HG03432 (cell line): ENCODE measurements around the gene FADS1.

ENCODE experiments used
- ATAC-seq: cut with Tn5 transposase; IDR thresholded peaks from one replicate; pipeline ENCODE4 v1.9.1; 2021; ENCODE audit warnings: mild to moderate bottlenecking, moderate library complexity; ENCODE audit not compliant: unreplicated experiment

The FADS1 gene

DNA sequence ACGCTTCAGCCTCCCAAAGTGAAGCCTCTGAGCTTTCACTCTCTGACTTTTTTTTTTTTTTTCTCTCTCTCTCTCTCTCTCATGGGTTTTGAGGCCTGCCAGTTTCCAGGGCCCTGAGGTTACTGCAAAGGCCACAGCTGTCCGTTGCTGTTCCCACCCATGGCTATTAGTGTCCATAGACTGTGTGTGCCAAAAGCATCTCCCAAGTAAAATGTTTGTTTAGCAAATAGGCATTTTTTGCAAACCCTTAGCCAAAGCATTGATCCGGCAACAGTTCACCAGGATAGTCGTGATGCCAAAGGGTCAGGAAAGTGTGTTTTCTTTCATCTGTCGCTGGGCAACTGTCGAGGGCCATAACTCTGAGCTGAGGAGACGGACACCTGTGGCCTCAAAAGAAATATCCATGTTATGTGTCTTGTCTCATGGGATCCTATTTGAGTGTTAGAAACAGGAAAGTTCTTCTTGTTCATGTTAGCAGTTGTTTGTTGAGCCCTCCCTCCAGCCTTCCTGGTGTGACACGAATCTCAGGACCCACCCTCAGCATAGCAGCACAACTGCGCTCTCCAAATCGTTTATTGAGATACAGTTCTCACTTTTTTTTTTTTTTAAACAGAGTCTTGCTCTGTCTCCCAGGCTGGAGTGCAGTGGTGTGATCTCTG is 29.7 kb upstream of the FADS1 start:
- ATAC-seq, result no peak

DNA sequence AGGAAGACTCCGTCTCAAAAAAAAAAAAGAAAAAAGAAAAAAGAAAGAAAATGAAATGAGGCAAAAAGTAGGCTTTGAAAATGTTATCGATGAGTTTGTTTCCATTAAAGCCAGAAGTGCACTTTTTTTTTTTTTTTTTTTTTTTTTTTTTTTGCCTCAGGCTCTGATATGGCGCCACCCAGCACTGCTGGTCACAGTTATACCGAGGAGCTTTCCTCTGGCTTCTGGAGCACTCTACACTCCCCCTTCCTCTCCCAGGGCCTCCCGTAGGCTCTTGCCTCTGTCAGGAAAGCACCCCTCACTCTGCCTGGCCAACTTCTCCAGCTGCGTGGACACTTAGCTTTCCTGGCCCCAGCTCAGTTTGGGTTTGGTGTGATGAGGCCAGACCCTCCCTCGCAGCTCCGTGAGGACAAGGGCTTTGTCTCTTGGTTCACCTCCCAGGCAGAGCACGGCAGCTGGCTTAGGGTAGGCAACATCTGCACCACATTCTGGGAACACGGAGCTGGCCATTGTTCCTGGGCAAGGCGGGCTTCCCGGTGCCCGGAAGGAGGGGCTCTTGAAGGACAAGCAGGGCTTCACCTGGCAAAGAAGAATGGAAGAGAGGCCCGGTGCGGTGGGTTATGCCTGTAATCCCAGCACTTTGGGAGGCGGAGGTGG is 28.2 kb upstream of the FADS1 start:
- no peak for ATAC-seq

DNA sequence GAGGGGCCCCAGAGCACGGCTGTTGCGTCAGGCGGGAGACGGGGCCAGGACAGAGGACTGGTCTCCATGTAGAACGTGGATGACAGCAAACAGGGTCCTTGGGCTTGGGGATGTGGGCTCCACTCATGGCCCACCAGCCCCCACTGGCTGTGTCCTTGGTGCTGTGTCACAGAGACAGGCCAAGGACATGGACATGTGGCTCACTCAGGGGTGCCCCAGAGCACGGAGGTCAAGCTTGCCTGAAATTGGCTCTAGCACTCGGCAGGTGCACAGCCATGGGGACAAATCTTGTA is 25.7 kb upstream of the FADS1 start:
- no peak for ATAC-seq

DNA sequence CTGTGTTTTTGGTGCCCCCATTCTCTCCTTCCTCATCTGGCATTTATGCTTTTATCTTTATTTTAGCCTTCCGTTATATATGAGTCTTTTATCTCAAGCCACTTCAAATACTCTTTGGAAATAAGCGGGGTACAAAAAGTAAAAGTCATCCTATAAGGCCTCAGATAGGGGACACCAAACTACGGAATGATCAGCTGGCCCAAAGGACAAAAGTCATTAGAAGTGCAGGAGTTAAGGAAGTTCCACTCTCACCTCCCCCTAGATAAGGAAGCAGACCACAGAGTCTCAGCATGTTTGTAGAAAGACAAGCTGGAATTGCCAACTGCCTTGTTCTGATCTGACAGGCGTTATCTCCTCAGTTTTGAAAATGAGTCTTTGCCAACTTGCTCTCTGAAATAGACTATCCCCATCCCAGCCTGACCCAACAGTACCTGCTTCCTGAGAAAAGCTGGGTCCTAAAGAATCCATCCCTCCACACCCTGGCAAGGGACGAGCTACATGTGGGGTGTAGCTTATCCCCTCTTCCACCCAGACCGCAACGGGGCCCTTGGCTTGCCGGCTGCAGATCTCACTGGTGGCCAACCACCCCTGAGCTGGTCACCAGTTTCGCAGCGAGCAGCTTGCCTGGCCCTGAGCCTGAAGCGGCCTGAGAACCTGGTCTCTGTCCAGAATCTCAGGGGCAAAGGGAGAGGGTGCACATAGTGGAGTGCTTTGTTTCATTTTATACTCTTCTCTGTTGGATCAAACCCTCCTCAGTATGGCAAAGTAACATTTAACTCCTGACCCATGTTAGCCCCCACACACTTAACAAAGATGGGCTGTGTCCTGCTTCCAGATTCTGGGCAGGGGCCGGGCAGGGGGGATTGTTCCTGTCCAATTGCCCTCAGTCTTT is 25.1 kb upstream of the FADS1 start:
- ATAC-seq, result no peak

DNA sequence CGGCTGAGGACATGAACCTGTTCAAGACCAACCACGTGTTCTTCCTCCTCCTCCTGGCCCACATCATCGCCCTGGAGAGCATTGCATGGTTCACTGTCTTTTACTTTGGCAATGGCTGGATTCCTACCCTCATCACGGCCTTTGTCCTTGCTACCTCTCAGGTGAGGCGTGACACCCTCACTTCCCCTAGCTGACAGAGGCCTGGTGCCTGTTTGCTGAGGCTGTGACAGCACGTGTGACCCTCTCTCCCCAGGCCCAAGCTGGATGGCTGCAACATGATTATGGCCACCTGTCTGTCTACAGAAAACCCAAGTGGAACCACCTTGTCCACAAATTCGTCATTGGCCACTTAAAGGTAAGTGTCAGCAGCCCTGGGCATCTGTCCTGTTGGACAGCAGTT is 23.6 kb upstream of the FADS1 start:
- no peak for ATAC-seq

DNA sequence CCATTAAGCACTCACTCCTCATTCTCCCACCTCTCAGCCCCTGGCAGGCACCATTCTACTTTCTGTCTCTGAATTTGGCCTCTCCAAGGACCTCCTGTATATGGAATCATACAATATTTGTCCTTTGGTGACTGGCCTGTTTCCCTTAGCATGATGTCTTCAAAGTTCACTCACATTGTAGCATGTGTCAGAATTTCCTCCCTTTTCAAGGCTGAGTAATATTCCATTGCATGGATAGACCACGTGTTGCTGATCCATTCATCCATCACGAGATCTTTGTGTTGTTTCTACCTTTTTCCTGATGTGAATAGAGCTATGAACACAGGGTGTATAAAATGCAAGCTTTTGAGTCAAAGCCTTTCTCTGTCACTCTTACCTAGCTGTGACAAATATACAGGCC is 22.9 kb upstream of the FADS1 start:
- no peak for ATAC-seq

DNA sequence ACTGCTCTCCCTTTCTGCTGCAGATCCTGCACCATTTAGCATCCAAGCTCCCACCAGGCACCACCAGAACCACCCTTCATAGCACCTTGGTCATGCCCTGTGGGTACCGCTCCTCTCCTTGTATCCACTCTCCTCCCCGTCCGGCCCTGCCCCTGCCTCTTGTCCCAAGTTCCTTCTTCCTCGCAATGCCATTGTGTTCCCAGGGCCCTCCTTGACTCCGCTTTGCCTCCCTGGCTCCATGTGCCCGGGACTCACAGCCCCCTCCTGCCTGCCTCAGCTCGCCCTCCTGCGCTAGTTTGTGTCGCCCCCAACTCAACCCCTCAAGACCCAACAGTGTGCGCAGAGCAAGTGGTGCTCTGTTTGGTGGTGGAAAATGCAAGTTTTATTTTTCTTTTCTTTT is 22.1 kb upstream of the FADS1 start:
- ATAC-seq, result no peak

DNA sequence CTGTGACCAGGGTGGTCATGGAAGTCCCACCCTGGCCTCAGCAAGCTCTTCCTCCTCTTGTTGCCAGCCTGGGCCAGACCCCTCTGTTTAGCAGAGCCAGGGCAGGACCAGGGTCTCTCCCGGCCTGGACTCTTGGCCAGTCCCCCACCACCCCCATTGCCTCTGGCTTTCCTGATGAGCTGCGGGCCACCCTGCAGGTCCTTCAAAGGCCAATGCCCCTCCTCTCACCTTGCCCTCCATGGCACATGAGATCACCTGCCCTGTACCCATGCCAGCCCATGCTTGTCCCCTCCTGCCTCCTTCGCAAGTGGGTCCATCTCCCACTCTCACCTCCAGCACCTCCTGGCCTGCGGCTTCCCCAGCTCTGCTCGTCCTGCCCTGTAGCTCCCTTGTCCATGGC is 21.7 kb upstream of the FADS1 start:
- ATAC-seq, result no peak

DNA sequence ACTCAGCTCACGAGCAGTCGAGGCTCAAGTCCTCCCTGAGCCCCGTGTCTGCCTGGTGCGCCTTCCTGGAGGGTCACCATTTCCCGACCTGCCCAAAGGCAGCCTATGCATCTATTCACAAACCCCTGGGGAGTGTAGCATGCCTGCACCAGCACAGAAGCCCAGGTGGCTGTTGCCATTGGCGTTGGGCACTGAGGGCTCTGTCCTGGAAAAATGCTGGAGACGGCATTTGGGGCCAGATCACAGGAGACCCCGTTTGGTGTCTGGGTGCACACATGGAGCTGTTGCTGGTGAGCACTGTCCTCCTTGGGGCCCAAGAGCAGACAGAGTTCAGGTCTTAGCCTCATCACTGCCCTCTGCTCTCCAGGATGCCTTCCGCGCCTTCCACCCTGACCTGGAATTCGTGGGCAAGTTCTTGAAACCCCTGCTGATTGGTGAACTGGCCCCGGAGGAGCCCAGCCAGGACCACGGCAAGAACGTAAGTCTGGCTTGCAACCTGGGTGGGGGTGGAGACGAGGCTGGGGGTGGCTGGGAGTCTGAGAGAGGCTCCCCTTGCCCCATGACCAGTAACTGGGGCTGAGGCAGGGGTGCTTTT is 20.7 kb upstream of the FADS1 start:
- ATAC-seq, result no peak

DNA sequence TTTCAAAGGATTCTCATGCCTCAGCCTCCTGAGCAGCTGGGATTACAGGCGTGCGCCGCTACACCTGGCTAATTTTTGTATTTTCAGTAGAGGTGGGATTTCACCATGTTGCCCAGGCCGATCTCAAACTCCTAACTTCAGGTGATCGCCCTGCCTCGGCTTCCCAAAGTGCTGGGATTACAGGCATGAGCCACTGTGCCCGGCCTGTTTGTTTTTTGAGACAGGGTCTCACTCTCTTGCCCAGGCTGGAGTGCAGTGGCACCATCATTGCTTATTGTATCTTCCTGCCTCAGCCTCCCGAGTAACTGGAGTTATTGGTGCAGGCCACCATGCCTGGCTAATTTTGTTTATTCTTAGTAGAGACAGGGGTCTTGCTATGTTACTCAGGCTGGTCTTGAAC is 19.4 kb upstream of the FADS1 start:
- ATAC-seq, result no peak

DNA sequence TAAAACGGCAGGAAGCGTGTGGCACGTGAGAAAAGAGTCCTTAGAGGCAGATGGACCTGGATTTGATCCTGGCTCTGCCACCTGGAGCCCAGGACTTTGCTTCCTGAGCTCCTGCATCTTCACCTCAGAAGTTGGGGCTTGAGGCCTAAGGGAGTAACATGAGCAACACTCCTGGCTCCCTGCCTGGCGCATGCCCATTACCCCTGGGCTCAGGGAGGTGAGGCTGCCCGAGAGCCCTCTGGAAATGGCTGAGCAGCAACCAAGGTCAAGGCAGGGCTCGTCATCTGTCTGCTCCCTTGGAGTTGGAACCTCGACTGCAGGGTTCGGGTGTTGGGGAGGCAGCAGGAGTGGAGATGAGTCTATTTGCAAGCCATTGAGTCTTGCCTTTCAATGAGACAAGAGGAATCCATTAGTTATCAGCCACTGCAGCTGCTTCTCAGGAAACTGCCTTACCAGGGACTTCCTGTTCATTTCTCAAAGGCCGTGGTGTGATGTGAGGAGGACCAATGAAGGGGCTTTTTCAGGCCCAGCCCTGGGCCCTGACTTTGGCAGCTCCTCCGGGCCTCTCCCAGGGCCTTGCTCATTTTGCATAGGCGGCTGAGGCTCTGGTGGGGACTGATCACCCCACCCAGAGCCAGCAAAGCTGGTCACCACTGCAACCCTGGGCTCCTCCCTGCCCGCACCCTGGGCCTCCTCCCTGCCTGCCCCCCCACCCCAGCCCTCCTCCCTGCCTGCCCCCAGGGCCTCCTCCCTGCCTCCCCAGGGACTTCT is 17.7 kb upstream of the FADS1 start:
- peak; percentile 94 for ATAC-seq

DNA sequence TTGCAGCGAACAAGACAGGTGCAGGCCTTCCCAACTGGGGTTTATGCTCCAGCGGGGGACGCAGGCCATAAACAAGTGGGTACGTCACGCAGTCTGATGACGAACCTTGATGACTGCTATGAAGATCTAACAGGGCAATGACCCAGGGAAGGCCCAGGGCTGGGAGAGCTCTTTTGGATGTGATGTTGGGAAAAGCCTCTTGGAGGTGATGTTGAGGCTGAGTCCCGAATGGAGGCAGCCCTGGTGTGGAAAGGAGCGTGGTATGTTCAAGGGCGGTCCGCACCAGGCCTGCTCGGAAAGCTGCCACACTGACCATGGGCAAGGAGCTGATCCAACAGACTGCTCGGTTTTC is 17.1 kb upstream of the FADS1 start:
- no peak for ATAC-seq

DNA sequence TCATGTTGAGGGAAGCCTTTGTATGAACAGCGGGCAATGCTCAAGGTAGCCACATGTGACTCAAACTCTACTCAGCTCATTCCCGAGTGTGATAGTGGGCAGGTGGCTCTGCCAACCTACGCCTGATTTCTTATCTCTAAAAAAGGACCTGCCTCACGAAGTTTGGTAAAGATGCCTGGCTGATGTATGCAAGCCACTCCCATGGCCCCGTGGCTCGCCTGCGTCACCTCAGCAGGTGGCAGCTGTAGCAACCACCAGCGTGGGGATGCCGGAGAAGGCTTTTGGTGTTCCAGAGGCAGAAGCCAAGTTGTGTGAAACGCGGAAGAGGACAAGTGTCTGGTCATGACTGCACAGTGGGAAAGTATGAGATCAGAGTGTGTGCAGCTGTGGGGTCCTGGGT is 16.7 kb upstream of the FADS1 start:
- ATAC-seq, result no peak

DNA sequence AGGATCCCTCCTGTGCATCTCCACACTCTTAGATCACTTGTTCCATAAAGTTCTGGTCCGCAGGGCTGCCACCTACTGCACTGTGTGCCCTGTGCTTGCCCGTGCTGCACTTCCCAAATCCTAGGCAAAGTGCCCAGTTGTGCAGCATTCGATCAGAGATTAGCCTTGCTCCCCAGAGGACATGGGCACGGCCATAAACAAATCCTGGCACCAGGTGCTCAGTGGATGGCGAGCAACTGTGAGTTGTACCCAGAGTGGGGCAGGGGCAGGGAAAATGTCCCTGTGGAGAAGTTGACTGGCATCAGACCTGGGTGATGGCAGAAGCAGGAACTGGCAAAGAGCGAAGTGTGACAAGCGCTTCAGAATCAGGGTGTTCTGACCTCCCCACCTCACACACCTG is 16.0 kb upstream of the FADS1 start:
- no peak for ATAC-seq

DNA sequence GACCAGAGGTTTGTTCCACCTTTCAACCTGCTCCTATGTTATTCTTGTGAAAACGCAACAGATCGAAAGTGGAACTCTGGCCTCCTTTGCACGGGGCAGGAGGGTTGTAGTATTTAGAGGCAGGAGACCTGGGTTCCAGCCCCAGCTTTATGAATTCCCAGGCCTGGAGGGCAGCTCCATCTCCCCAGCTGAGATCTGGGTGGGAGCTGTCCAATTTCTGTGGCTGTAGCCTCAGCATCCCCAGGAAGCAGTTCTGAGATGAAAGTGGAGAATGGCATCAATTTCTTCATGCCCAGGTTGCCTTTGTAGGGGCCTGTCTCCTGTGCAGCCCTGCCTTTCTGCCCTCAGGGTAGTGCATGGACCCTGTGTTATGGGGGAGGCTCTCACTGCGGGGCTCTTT is 15.4 kb upstream of the FADS1 start:
- ATAC-seq, result no peak

DNA sequence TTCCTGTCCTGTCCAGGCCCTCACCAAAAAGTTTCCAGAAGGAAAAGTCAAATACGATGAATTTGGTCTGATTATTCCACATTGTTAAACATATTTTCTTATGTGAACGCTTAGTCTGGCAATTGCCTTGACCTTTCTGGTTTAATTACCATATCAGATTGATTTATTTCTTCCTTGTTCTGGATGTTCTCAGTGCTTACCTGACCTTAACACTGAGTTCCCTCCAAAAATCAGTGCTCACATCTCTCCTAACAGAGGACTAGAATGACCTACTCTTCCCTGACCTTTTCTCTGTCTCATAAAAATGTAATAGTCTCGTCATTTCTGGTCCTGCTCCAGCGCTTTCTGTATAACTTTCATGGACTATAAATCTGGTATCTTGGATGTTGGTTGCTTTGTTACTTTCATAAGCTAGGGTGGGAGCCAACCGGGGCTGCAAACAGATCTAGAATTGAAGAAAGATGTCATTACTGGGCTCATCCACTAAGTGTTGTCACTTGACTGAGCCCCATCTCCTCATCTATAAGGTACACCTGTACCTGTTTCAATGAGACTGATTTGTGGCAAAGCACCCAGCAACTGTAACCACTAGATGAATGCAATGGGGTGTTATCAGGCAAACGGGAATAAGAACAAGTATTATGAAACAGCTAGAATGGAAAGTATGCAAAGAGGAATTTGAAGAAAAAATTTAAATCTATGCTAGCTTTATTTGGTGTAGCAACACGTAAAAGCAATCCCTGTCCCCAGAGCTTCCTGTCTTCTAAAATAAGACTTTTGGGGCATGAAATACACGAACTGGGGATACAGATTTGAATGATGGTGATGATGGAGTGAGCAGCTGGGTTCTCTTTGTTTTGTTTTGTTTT is 13.7 kb upstream of the FADS1 start:
- ATAC-seq, result no peak

DNA sequence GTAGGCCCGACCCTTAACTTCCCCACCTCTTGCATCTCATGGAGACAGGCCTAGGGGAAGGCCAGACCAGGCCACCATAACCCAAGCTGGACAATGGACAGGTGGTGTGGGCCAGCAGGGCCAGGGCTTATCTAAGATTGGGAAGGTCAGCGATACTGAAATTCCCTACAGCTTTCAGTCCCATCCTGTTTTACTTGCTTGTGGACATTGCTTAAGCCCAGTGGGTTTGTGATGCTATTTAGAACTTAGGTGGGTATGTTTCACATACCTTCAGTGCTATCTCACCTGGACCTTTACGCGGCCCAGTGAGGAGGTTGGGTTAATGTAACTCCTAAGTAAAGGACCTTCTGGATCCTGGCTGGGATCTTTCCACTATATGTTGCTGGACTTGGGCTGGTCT is 13.0 kb upstream of the FADS1 start:
- no peak for ATAC-seq

DNA sequence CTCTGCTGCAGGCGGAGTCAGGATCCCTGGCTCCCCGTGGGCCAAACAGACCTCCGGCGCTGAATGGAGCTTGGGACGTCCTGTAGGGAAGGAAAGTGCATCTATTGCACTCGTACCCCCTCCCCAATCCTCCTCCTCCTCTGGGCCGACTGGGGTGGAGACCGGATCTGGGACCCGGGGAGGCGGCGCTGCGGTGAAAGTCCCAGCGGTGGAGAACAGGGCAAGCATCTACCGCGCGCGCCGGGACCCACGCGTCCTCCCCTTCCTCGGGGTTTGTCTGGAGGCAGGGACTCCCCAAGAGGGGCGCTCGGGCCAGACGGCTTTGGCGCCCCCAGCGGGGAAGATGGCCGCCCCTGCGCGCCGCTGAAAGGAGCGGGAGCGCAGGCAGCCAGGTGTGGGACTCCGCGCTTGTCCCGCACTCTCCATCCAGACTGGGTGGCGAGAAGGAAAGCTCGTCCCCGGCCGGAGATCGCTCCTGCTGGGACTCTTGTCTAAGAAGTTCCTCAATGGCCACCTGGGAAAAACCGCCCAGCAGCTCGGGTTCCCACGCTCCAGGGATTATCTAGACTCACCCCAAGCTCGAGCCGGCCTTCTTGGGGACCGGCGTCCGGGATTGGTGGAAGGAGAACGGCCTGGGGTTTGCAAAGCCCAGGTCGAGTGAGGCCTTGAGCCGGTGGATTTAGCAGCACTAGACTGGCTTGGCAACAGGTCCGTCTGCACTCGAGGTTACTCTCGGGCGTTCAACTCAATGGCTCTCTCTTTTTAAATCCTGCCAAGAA is 12.0 kb upstream of the FADS1 start:
- ATAC-seq, result peak; percentile 26

DNA sequence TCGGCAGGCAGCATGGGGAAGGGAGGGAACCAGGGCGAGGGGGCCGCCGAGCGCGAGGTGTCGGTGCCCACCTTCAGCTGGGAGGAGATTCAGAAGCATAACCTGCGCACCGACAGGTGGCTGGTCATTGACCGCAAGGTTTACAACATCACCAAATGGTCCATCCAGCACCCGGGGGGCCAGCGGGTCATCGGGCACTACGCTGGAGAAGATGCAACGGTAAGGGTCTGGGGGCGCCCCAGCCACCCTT is 11.5 kb upstream of the FADS1 start:
- ATAC-seq, result no peak
